Ishikawa (cell line): Measurements from ENCODE around the gene DARS1.

Source experiments
- CEBPB ChIP-seq: IDR thresholded peaks from 2 replicates; pipeline ENCODE4 v1.6.1; 2012
- CREB1 ChIP-seq: IDR thresholded peaks from 2 replicates; pipeline ENCODE4 v1.6.1; 2012; ENCODE audit warnings: low read depth
- EGR1 ChIP-seq: IDR thresholded peaks from 2 replicates; pipeline ENCODE4 v1.6.1; 2012
- EP300 ChIP-seq: IDR thresholded peaks from 2 replicates; pipeline ENCODE4 v1.6.1; 2012; ENCODE audit warnings: borderline replicate concordance
- FOXM1 ChIP-seq: IDR thresholded peaks from 2 replicates; pipeline ENCODE4 v1.6.1; 2012; ENCODE audit warnings: low read depth, borderline replicate concordance
- MAX ChIP-seq: IDR thresholded peaks from 2 replicates; pipeline ENCODE4 v1.6.1; 2012
- NFIC ChIP-seq: IDR thresholded peaks from 2 replicates; pipeline ENCODE4 v1.6.1; 2012
- RAD21 ChIP-seq: IDR thresholded peaks from 2 replicates; pipeline ENCODE4 v1.6.1; 2012; ENCODE audit warnings: low read depth
- REST ChIP-seq: IDR thresholded peaks from 2 replicates; pipeline ENCODE4 v1.6.1; 2012; ENCODE audit warnings: low read depth, mild to moderate bottlenecking
- TAF1 ChIP-seq: IDR thresholded peaks from 2 replicates; pipeline ENCODE4 v1.6.1; 2012; ENCODE audit warnings: low read depth, mild to moderate bottlenecking
- TCF12 ChIP-seq: IDR thresholded peaks from 2 replicates; pipeline ENCODE4 v1.6.1; 2012; ENCODE audit warnings: low read depth
- TEAD4 ChIP-seq: IDR thresholded peaks from 2 replicates; pipeline ENCODE4 v1.6.1; 2012
- USF1 ChIP-seq: IDR thresholded peaks from 2 replicates; pipeline ENCODE4 v1.6.1; 2012
- YY1 ChIP-seq: IDR thresholded peaks from 2 replicates; pipeline ENCODE4 v1.6.1; 2012; ENCODE audit warnings: low read depth
- ZBTB7A ChIP-seq: IDR thresholded peaks from 2 replicates; pipeline ENCODE4 v1.6.1; 2012; ENCODE audit warnings: low read depth

The DARS1 gene

GRCh38 chr2:135984199-135985017 lies 1.0 kb downstream of the DARS1 start:
- TF ChIP-seq EGR1 (no peak), FOXM1 (peak; percentile 1; the same call in 1 of the 2 replicates)

GRCh38 chr2:135980434-135981079 lies 4.9 kb downstream of the DARS1 start:
- no peak for TF ChIP-seq EP300

GRCh38 chr2:135975702-135976101 lies 9.7 kb downstream of the DARS1 start:
- no peak for TF ChIP-seq EGR1
- TF ChIP-seq CEBPB, result no peak
- TF ChIP-seq USF1, result no peak
- no peak for TF ChIP-seq NFIC
- no peak for TF ChIP-seq ZBTB7A

GRCh38 chr2:135974036-135974435 lies 11.4 kb downstream of the DARS1 start:
- TF ChIP-seq USF1 (no peak), MAX (no peak), TEAD4 (no peak), EP300 (no peak), NFIC (no peak), REST (no peak), CEBPB (no peak), EGR1 (no peak), TCF12 (no peak), FOXM1 (no peak), CREB1 (no peak), YY1 (no peak), TAF1 (no peak), RAD21 (no peak), ZBTB7A (no peak)

- no peak for TF ChIP-seq RAD21
- no peak for TF ChIP-seq FOXM1
- TF ChIP-seq EP300, result no peak
- no peak for TF ChIP-seq TCF12
- no peak for TF ChIP-seq REST
- no peak for TF ChIP-seq ZBTB7A
- no peak for TF ChIP-seq CREB1
Measured at GRCh38 chr2:135969655-135970387, 15.6 kb downstream of the DARS1 start.

GRCh38 chr2:135965756-135966155 lies 19.7 kb downstream of the DARS1 start:
- no peak for TF ChIP-seq USF1
- no peak for TF ChIP-seq MAX
- no peak for TF ChIP-seq EP300
- TF ChIP-seq ZBTB7A, result no peak
- TF ChIP-seq CREB1, result no peak
- TF ChIP-seq RAD21, result no peak
- TF ChIP-seq REST, result no peak
- no peak for TF ChIP-seq YY1
- no peak for TF ChIP-seq NFIC
- TF ChIP-seq FOXM1, result no peak
